GM20000 (cell line): Measurements from ENCODE around the gene COLGALT1.
"Not testable (repeated sequence)": the region's sequence is repeated elsewhere in the genome, so short reads cannot be mapped to it uniquely, and the experiment has no call there.

Experiments
- DNase-seq: peaks from one replicate; pipeline ENCODE4 v3.0.0; 2012; ENCODE audit warnings: low spot score
- CTCF ChIP-seq: IDR thresholded peaks from 2 replicates; pipeline ENCODE4 v1.5.1; 2012; ENCODE audit warnings: mild to moderate bottlenecking, control low read depth; ENCODE audit errors: extremely low read depth, missing control alignments

The COLGALT1 gene

GRCh38 chr19:17562561-17562960 is 7.1 kb downstream of the COLGALT1 start:
- no peak for TF ChIP-seq CTCF
- DNase-seq: no peak

- no peak for DNase-seq
- no peak for TF ChIP-seq CTCF
Observed at GRCh38 chr19:17564781-17565180, 9.3 kb downstream of the COLGALT1 start.

- no peak for TF ChIP-seq CTCF
- DNase-seq: no peak
Observed at GRCh38 chr19:17565611-17566010, 10.2 kb downstream of the COLGALT1 start.

GRCh38 chr19:17567940-17568339 is 12.5 kb downstream of the COLGALT1 start:
- no peak for DNase-seq
- no peak for TF ChIP-seq CTCF

- not testable (repeated sequence) for DNase-seq
Observed at GRCh38 chr19:17570291-17570690, 14.8 kb downstream of the COLGALT1 start.

- no peak for DNase-seq
- no peak for TF ChIP-seq CTCF
Observed at GRCh38 chr19:17570791-17571190, 15.3 kb downstream of the COLGALT1 start.

GRCh38 chr19:17572638-17573037 is 17.2 kb downstream of the COLGALT1 start:
- DNase-seq: no peak
- no peak for TF ChIP-seq CTCF

- DNase-seq: no peak
- no peak for TF ChIP-seq CTCF
Observed at GRCh38 chr19:17575871-17576757, 20.7 kb downstream of the COLGALT1 start.
